ENCODE results near the gene ITGA5. TPM values are rescaled to one million over a fixed set of nuclear protein-coding genes. Genes with fewer than 3 reads are reported as not detected.

The ITGA5 gene
- total and polyA plus RNA-seq, 9 of the 15 experiments (the other 6 are each of a cell fraction or from before 2014, with no cell fraction given) = 9.1 to 82.1 (median 47.4) TPM

- H3K9me3 ChIP-seq (replicated peaks; ENCODE audit: control insufficient read depth, insufficient read depth, low read depth, low read length) = no peaks in the 10 kb centered on the region
- ATAC-seq = no peak
- H3K4me1 ChIP-seq (replicated peaks in 1 of 2; ENCODE audit: control insufficient read depth in 2 of 2, insufficient read depth in 2 of 2, low read length in 2 of 2) = peaks cover 25 to 77% of the 10 kb centered on the region in 2 experiments
- FAIRE-seq = no peak
- no peaks in the 10 kb centered on the region for H3K27me3 ChIP-seq (ENCODE audit: control insufficient read depth in 2 of 2, insufficient read depth in 2 of 2, low read length in 2 of 2)
- H3K79me2 ChIP-seq (ENCODE audit: control insufficient read depth, insufficient read depth, low read length) = no peaks in the 10 kb centered on the region
- no peak for DNase-seq (ENCODE audit: extremely low read depth in 1 of 4, low spot score in 3 of 4)
- ChIA-PET CTCF (ENCODE audit: low intra/inter-chr PET ratio) (interaction anchor here (0.6 kb wide), 1 partner anchor 129 kb away, joined by 7 read pairs; no protein-coding TSS in a partner anchor), POLR2A (interaction anchor here (0.6 to 2.9 kb wide), 5 partner anchors 12 to 422 kb away, joined by 3 to 8 read pairs (median 7); partner anchors contain the start of gene GTSF1)
- intact Hi-C loops (cut with micrococcal nuclease) = no loop called here
- 0 out of 2 replicates have a peak overlapping the region, but pooled peaks have one; percentile 23 for H2AFZ ChIP-seq (ENCODE audit: low read depth, low read length)
- H3K27ac ChIP-seq (ENCODE audit: extremely low read depth, low read depth, low read length) = no peak overlapping the region; the same call in 2 of the 3 replicates
- H3K9me1 ChIP-seq (ENCODE audit: control insufficient read depth, insufficient read depth, low read length) = no peaks in the 10 kb centered on the region
- no peaks in the 10 kb centered on the region for H3K36me3 ChIP-seq (ENCODE audit: control insufficient read depth, insufficient read depth, low read length)
- H3K4me3 ChIP-seq = no peak overlapping the region
- BruUV-seq (replicated peaks) = no TSS peak
- WGBS (ENCODE audit: insufficient coverage, low coverage, missing lambda C conversion rate) = 49% methylated on average over 3 of the region's 3 CpGs
- in situ Hi-C loops (cut with MboI) = no loop called here
- H3K4me2 ChIP-seq (ENCODE audit: insufficient read depth, low read length) = peak overlapping the region; percentile 3; the same call in 1 of the 2 replicates
- no peaks in the 10 kb centered on the region for H4K20me1 ChIP-seq (replicated peaks; ENCODE audit: control insufficient read depth, insufficient read depth, low read length)
- no peak overlapping the region for H3K9ac ChIP-seq (ENCODE audit: insufficient read depth in 1 of 2, low read depth in 2 of 2, low read length in 2 of 2)
- TF ChIP-seq SMARCA4 (IDR thresholded peaks at IDR 0.05) (no peak), NCOA2 (IDR thresholded peaks at IDR 0.05; ENCODE audit: partially characterized antibody in 2 of 2) (no peak), ZBTB11 (CRISPR knock-in tag; IDR thresholded peaks at IDR 0.05) (no peak), ZNF444 (CRISPR knock-in tag; IDR thresholded peaks at IDR 0.05) (no peak), MXI1 (IDR thresholded peaks at IDR 0.05; ENCODE audit: low read depth, low read length) (no peak), IFI16 (CRISPR knock-in tag; IDR thresholded peaks at IDR 0.05) (no peak), BRD9 (IDR thresholded peaks at IDR 0.05; ENCODE audit: low read depth, partially characterized antibody) (no peak), ZNF277 (CRISPR knock-in tag; IDR thresholded peaks at IDR 0.05; ENCODE audit: borderline replicate concordance) (no peak), NR1H2 (CRISPR knock-in tag; IDR thresholded peaks at IDR 0.05) (no peak), GABPA (tag; conservative IDR thresholded peaks at IDR 0.05; ENCODE audit: low read depth) (no peak), ZFP1 (CRISPR knock-in tag; IDR thresholded peaks at IDR 0.05) (no peak)
- TF ChIP-seq, protein P1, sequence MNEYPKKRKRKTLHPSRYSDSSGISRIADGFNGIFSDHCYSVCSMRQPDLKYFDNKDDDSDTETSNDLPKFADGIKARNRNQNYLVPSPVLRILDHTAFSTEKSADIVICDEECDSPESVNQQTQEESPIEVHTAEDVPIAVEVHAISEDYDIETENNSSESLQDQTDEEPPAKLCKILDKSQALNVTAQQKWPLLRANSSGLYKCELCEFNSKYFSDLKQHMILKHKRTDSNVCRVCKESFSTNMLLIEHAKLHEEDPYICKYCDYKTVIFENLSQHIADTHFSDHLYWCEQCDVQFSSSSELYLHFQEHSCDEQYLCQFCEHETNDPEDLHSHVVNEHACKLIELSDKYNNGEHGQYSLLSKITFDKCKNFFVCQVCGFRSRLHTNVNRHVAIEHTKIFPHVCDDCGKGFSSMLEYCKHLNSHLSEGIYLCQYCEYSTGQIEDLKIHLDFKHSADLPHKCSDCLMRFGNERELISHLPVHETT (CRISPR knock-in tag; conservative IDR thresholded peaks at IDR 0.05 in 1 of 2, IDR thresholded peaks at IDR 0.05 in 1 of 2) = no peak
Measured at GRCh38 chr12:54426690-54427089, 7.6 kb upstream of the ITGA5 start.
